ENCODE data around the gene BMP6. TPM values are rescaled to one million over a fixed set of nuclear protein-coding genes. Genes with fewer than 3 reads are reported as not detected.

BMP6 gene
- total RNA-seq, 4 donors from 2014 or later: 1.4 to 16.1 (median 6.0) TPM

- 68 to 74% methylated on average over 3 to 4 of the region's 4 CpGs for WGBS, 2 donors (ENCODE audit: low coverage in 1 of 2)
These were observed 19.6 kb upstream of the BMP6 start for GRCh38 chr6:7706269-7706668.

GRCh38 chr6:7707787-7708186 lies 18.1 kb upstream of the BMP6 start:
- ATAC-seq: no peak
- TF ChIP-seq CTCF (IDR thresholded peaks at IDR 0.05): no peak
- no peak for TF ChIP-seq POLR2AphosphoS5 (IDR thresholded peaks at IDR 0.05)
- TF ChIP-seq EP300 (IDR thresholded peaks at IDR 0.05): no peak
- no peak for TF ChIP-seq POLR2A (IDR thresholded peaks at IDR 0.05)
- Histone ChIP-seq H3K27ac (no peak overlapping the region), H3K9me3 (peaks cover 0 to 6% (median 0%) of the 10 kb centered on the region in 3 donors), H3K4me1 (no peaks in the 10 kb centered on the region), H3K27me3 (no peaks in the 10 kb centered on the region), H3K4me3 (no peak overlapping the region), H3K36me3 (no peaks in the 10 kb centered on the region)
- 80 to 94% methylated on average over 2 of the region's 4 CpGs for WGBS, 2 donors (ENCODE audit: low coverage in 1 of 2)

More at GRCh38 chr6:7706269-7706668, 19.6 kb upstream of the BMP6 start:
- no peak for ATAC-seq
- Histone ChIP-seq H3K27me3 (no peaks in the 10 kb centered on the region), H3K27ac (no peak overlapping the region), H3K36me3 (no peaks in the 10 kb centered on the region), H3K4me1 (no peaks in the 10 kb centered on the region), H3K9me3 (peaks cover 0 to 6% (median 0%) of the 10 kb centered on the region in 3 donors), H3K4me3 (no peak overlapping the region)
- TF ChIP-seq EP300 (IDR thresholded peaks at IDR 0.05): no peak
- no peak for TF ChIP-seq POLR2AphosphoS5 (IDR thresholded peaks at IDR 0.05)
- no peak for TF ChIP-seq CTCF (IDR thresholded peaks at IDR 0.05)
- no peak for TF ChIP-seq POLR2A (IDR thresholded peaks at IDR 0.05)

DNA sequence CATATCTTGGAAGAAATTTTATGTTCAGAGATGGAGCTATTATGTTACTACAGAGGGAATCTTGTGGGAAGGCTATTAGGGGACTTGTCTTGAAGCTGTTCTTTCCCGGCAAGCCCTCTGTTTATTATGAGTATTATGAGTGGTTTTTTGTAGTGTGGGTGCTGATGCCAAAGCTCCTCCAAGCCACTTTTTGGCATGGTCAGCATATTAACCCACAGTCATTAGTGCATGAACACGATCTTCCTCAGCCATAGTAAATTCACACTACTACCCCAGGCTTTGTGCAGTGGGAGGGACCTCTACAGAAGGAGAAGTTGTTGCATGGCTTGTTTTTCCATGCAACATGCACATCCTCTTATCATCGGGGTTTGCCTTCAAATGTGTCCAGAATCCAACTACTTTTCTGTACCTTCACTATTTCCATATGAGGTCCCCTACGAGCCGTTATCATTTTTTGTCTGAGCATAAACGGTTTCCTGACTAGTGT lies 6.5 kb upstream of the BMP6 start:
- Histone ChIP-seq H3K9me3 (peaks cover 0 to 12% (median 0%) of the 10 kb centered on the region in 3 donors), H3K27me3 (peaks cover 38% of the 10 kb centered on the region), H3K4me1 (no peaks in the 10 kb centered on the region), H3K36me3 (no peaks in the 10 kb centered on the region), H3K4me3 (no peak overlapping the region), H3K27ac (no peak overlapping the region)
- no peak for ATAC-seq
- WGBS, 2 donors (ENCODE audit: low coverage in 1 of 2): 62 to 64% methylated on average over 4 to 6 of the region's 6 CpGs
- TF ChIP-seq EP300 (IDR thresholded peaks at IDR 0.05): no peak
- TF ChIP-seq CTCF (IDR thresholded peaks at IDR 0.05): no peak
- TF ChIP-seq POLR2AphosphoS5 (IDR thresholded peaks at IDR 0.05): no peak
- no peak for TF ChIP-seq POLR2A (IDR thresholded peaks at IDR 0.05)

DNA sequence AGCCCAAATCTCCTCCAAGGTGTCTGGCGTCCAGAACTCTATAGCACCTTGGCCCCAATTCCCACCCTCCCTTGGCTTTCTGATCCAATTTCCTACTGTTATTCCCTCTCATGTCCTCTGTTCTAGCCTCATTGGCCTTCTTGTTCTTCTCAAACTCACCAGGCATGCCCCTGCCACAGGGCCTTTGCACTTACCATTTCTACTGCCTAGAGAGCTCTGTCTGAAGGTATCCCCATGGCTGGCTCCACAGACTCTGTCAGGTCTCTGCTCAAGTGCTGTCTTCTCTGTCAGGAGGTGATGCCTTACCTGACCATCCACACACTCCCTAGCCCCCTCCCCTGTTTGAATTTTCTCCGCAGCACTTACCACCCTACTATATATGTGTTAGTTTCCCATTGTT lies 5.6 kb upstream of the BMP6 start:
- ATAC-seq: no peak
- no peak overlapping the region for H3K4me3 ChIP-seq
- H3K27ac ChIP-seq: no peak overlapping the region
- TF ChIP-seq CTCF (IDR thresholded peaks at IDR 0.05): no peak
- no peak for TF ChIP-seq POLR2A (IDR thresholded peaks at IDR 0.05)
- no peak for TF ChIP-seq EP300 (IDR thresholded peaks at IDR 0.05)
- no peak for TF ChIP-seq POLR2AphosphoS5 (IDR thresholded peaks at IDR 0.05)
- WGBS, 2 donors (ENCODE audit: low coverage in 1 of 2): 94 to 95% methylated on average over 2 of the region's 2 CpGs
- H3K9me3 ChIP-seq: peaks cover 0 to 12% (median 0%) of the 10 kb centered on the region in 3 donors
- peaks cover 48% of the 10 kb centered on the region for H3K27me3 ChIP-seq
- no peaks in the 10 kb centered on the region for H3K36me3 ChIP-seq
- peaks cover 0 to 1% (median 0%) of the 10 kb centered on the region in 3 donors for H3K4me1 ChIP-seq

DNA sequence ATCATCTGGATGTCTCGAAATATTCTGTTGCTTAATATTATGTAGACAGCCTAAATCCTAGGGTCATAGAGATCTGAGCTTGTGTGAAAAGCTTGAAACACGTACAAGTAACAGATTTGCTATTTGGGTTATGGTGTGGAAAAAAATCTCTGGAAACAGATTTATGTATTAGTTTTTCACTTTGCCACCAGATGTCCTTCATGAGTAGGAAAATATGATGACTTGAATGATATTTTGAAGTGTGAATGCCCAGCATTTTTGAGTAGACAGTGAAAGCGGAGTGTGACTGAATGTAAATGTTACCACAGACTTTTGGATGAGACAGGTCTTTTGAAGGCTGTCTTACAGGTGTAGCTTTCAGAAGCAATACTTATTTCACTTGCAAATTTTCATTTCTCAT lies 4.2 kb upstream of the BMP6 start:
- no peak overlapping the region for H3K27ac ChIP-seq

More for the DNA sequence above, 4.2 kb upstream of the BMP6 start:
- TF ChIP-seq EP300 (IDR thresholded peaks at IDR 0.05) (no peak), CTCF (IDR thresholded peaks at IDR 0.05) (peak in 3 of 4 experiments; percentile 30 to 42 (median 31)), POLR2A (IDR thresholded peaks at IDR 0.05) (no peak), POLR2AphosphoS5 (IDR thresholded peaks at IDR 0.05) (peak; percentile 25)
- WGBS, 2 donors (ENCODE audit: low coverage in 1 of 2): 16 to 29% methylated on average over 3 of the region's 3 CpGs
- Histone ChIP-seq H3K4me1 (peaks cover 0 to 14% (median 4%) of the 10 kb centered on the region in 3 donors), H3K9me3 (peaks cover 0 to 8% (median 0%) of the 10 kb centered on the region in 3 donors), H3K36me3 (no peaks in the 10 kb centered on the region), H3K4me3 (no peak overlapping the region), H3K27me3 (peaks cover 61% of the 10 kb centered on the region)
- ATAC-seq: peak; percentile 27
